GM10266 (cell line): ENCODE results near the gene CBX3.

ENCODE experiments used
- DNase-seq: peaks from one replicate; pipeline ENCODE4 v3.0.0; 2012; ENCODE audit errors: extremely low spot score
- CTCF ChIP-seq: IDR thresholded peaks from 2 replicates; pipeline ENCODE4 v1.5.1; 2012; ENCODE audit warnings: mild to moderate bottlenecking, low read depth; ENCODE audit not compliant: control insufficient read depth, insufficient read depth; ENCODE audit errors: missing control alignments

CBX3 gene

GRCh38 chr7:26203016-26203415 is 1.5 kb downstream of the CBX3 start:
- DNase-seq = no peak
- TF ChIP-seq CTCF = no peak

- no peak for DNase-seq
Observed at GRCh38 chr7:26208040-26208439, 6.5 kb downstream of the CBX3 start.

DNA sequence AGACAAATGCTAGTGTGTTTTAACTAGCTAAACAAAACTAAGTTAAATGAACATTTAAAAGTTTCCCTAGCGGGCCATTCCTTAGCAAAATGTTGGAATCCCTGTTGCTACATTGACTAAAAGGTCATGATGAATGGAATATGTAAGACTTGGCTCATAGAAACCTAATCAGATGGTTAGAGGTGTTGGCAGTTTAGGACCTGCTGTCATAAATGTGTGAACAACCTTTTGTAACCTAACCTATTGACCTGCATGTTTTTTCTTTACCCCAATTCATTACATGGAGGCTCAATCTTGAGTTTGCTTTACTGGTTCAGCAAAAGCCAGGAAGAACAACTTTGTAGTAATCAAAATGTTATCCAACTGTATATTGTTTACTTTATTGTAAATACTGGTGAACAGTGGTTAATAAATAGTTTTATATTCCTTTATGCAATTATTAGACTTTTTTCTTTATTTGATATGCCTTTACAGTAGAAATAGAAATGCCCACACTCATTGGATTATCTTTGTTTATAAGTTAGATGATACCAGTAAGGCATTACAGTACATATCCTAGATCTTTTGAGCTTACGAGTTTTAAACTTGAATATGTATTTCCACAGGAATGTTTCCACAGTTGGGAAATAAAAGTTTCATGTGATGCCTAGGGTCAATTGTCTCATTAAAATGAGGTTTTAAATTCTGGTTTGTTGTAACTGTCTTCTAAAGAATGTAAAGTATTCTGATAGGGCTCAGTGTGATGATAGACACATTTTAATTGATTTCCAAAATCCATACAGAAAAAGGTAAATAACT is 11.6 kb downstream of the CBX3 start:
- TF ChIP-seq CTCF = no peak
- no peak for DNase-seq

More at GRCh38 chr7:26208040-26208439, 6.5 kb downstream of the CBX3 start:
- no peak for TF ChIP-seq CTCF

- no peak for DNase-seq
- no peak for TF ChIP-seq CTCF
Observed at GRCh38 chr7:26213807-26214515, 12.4 kb downstream of the CBX3 start.

- no peak for DNase-seq
- no peak for TF ChIP-seq CTCF
Observed at GRCh38 chr7:26216049-26216448, 14.5 kb downstream of the CBX3 start.

DNA sequence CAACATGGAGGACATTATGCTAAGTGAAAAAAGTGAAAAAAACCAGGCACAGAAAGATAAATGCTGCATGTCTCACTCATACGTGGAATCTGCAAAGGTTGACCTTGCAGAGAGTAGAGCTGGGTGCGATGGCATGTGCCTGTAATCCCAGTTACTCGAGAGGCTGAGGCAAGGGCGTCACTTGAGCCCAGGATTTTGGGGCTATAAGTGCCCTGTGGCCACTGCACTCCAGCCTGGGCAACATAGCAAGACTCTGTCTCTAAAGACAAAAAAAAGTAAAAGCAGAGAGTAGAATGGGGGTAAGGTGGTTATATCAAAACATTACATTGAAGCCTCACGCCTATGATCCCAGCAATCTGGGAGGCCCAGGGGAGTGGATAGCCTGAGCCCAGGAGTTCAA is 22.8 kb downstream of the CBX3 start:
- no peak for DNase-seq
- no peak for TF ChIP-seq CTCF

GRCh38 chr7:26227987-26228386 is 26.4 kb downstream of the CBX3 start:
- no peak for DNase-seq
- TF ChIP-seq CTCF = no peak
